Endothelial cell of umbilical vein (primary cell): ENCODE measurements around the gene EP400. TPM values are rescaled to one million over a fixed set of nuclear protein-coding genes. Genes with fewer than 3 reads are reported as not detected.

Experiments
- BruUV-seq: library from RNA; stranded (reverse); fragments of 400-500 nt; replicated peaks from 2 replicates; lab custom pipeline; 2021; lab: Mats Ljungman, UMichigan
- CTCF ChIA-PET: fragments of 300-600, 350-600 bp; sonication (Branson Sonifier 250); formaldehyde crosslinking; loops from one replicate; lab custom pipeline; 2021; ENCODE audit warnings: antibody characterized with exemption, inconsistent platforms; lab: Charles Lee
- POLR2A ChIA-PET: fragments of 300-600, 350-600 bp; sonication (Branson Sonifier 250); formaldehyde crosslinking; loops from one replicate; lab custom pipeline; 2021; ENCODE audit warnings: antibody characterized with exemption, inconsistent platforms; lab: Charles Lee
- DNase-seq: peaks from one replicate; pipeline ENCODE4 v3.0.0-alpha.2; 2011; ENCODE audit warnings: low read depth, low spot score
- FAIRE-seq: peaks from 2 replicates; lab custom pipeline; 2011; peaks lifted over from hg19 to GRCh38; lab: Jason Lieb, UNC
- H2AFZ ChIP-seq: 2 replicates; pipeline ENCODE4 v1.6.0; 2012; ENCODE audit warnings: low read depth, low read length, control low read depth, inconsistent platforms
- H3K27ac ChIP-seq: 2 replicates; pipeline ENCODE4 v1.5.1; 2011; ENCODE audit warnings: low read depth, mild to moderate bottlenecking, control low read depth, low read length, moderate library complexity; ENCODE audit not compliant: insufficient read depth
- H3K27me3 ChIP-seq, 2 experiments: 2 replicates each; pipeline versions ENCODE4 v1.6.0 to v1.6.1; 2011; ENCODE audit warnings: low read length in 2 of 2, mixed read lengths in 1 of 2; ENCODE audit not compliant: control insufficient read depth in 2 of 2, insufficient read depth in 2 of 2
- H3K36me3 ChIP-seq, 2 experiments: 2 replicates in 1 of 2; 3 replicates in 1 of 2; pipeline ENCODE4 v1.5.1; 2011; ENCODE audit warnings: low read length in 2 of 2, mild to moderate bottlenecking in 1 of 2, moderate library complexity in 1 of 2; ENCODE audit not compliant: control insufficient read depth in 2 of 2, insufficient read depth in 2 of 2; ENCODE audit errors: extremely low read depth in 1 of 2
- H3K4me1 ChIP-seq: 3 replicates; pipeline ENCODE4 v1.5.1; 2011; ENCODE audit warnings: mild to moderate bottlenecking, low read length; ENCODE audit not compliant: control insufficient read depth, insufficient read depth; ENCODE audit errors: extremely low read depth
- H3K4me2 ChIP-seq: 2 replicates; pipeline ENCODE4 v1.6.1; 2011; ENCODE audit warnings: low read length, control low read depth, mixed read lengths; ENCODE audit not compliant: insufficient read depth
- H3K4me3 ChIP-seq, 3 experiments: fragments of 200-600 bp in 1 of 3; sonication (generic), shearing (Covaris generic) in 1 of 3; replicated peaks in 1 of 3; 2 replicates each; pipeline ENCODE4 v1.5.1; 2011 to 2016; ENCODE audit warnings: control low read depth in 3 of 3, low read length in 3 of 3, mild to moderate bottlenecking in 2 of 3, inconsistent platforms in 1 of 3, low read depth in 1 of 3, moderate library complexity in 1 of 3; ENCODE audit not compliant: insufficient read depth in 1 of 3
- H3K79me2 ChIP-seq: 2 replicates; pipeline ENCODE4 v1.6.0; 2012; ENCODE audit warnings: low read length, inconsistent platforms; ENCODE audit not compliant: control insufficient read depth, insufficient read depth
- H3K9ac ChIP-seq: replicated peaks from 2 replicates; pipeline ENCODE3; 2011; ENCODE audit warnings: low read length, control low read depth; ENCODE audit not compliant: insufficient read depth; ENCODE audit errors: extremely low read depth
- H3K9me1 ChIP-seq: replicated peaks from 3 replicates; pipeline ENCODE4 v1.6.0; 2011; ENCODE audit warnings: mild to moderate bottlenecking, low read length; ENCODE audit not compliant: control insufficient read depth, insufficient read depth; ENCODE audit errors: extremely low read depth
- H3K9me3 ChIP-seq: replicated peaks from 2 replicates; pipeline ENCODE4 v1.5.1; 2012; ENCODE audit warnings: low read length, inconsistent platforms; ENCODE audit not compliant: control insufficient read depth, insufficient read depth
- H4K20me1 ChIP-seq: replicated peaks from 2 replicates; pipeline ENCODE3; 2011; ENCODE audit warnings: mild to moderate bottlenecking, low read length; ENCODE audit not compliant: control insufficient read depth, insufficient read depth; ENCODE audit errors: extremely low read depth
- CTCF ChIP-seq, 2 donors: IDR thresholded peaks; 1 replicate in 1 of 2; 2 replicates in 1 of 2; pipeline ENCODE4 v1.5.1; 2011; ENCODE audit warnings: low read length in 2 of 2, mild to moderate bottlenecking in 2 of 2, moderate library complexity in 2 of 2, control low read depth in 1 of 2, inconsistent platforms in 1 of 2, low read depth in 1 of 2; ENCODE audit not compliant: insufficient read depth in 1 of 2; ENCODE audit errors: extremely low read depth in 1 of 2
- EZH2 ChIP-seq: IDR thresholded peaks from 2 replicates; pipeline ENCODE4 v1.6.1; 2012; ENCODE audit warnings: borderline replicate concordance, low read depth, mild to moderate bottlenecking, moderate library complexity, low read length, inconsistent platforms; ENCODE audit not compliant: severe bottlenecking
- FOS ChIP-seq: IDR thresholded peaks from 2 replicates; pipeline ENCODE4 v1.6.1; 2011; ENCODE audit warnings: mild to moderate bottlenecking, low read length, moderate library complexity, borderline replicate concordance; ENCODE audit not compliant: insufficient read depth
- GATA2 ChIP-seq: IDR thresholded peaks from 2 replicates; pipeline ENCODE4 v1.7.0; 2011; ENCODE audit warnings: low read depth, mild to moderate bottlenecking, moderate library complexity, mixed read lengths, low read length; ENCODE audit not compliant: insufficient read length, insufficient read depth
- JUN ChIP-seq: IDR thresholded peaks from 2 replicates; pipeline ENCODE4 v1.6.1; 2011; ENCODE audit warnings: borderline replicate concordance, low read depth; ENCODE audit not compliant: insufficient read length, insufficient read depth
- MAX ChIP-seq: IDR thresholded peaks from 2 replicates; pipeline ENCODE4 v1.6.1; 2011; ENCODE audit not compliant: insufficient read depth, insufficient read length
- MYC ChIP-seq: IDR thresholded peaks from one replicate; pipeline ENCODE4 v1.6.1; 2011; ENCODE audit warnings: mild to moderate bottlenecking, low read depth, low read length
- POLR2A ChIP-seq: IDR thresholded peaks from 2 replicates; pipeline ENCODE4 v1.6.1; 2012; ENCODE audit warnings: low read depth, mild to moderate bottlenecking, control low read depth, low read length
- POLR2AphosphoS5 ChIP-seq: IDR thresholded peaks from 2 replicates; pipeline ENCODE4 v1.6.1; 2012; ENCODE audit warnings: low read depth, mild to moderate bottlenecking, control low read depth, low read length, moderate library complexity; ENCODE audit not compliant: insufficient read depth
- dilution Hi-C: fragments of 300-500 bp; cut with MboI; formaldehyde crosslinking; loops from one replicate; pipeline ENCODE4 v1.15.0; 2019; ENCODE audit warnings: low sequenced_read_pairs; ENCODE audit not compliant: extremely low pct_ligation_motif_present
- intact Hi-C: fragments of 100-400 bp; cut with micrococcal nuclease; formaldehyde crosslinking; loops from one replicate; pipeline ENCODE4 v1.10.0; 2022
- polyA plus RNA-seq, 4 experiments: library from polyadenylated mRNA; depleted of rRNA in 3 of 4; stranded (reverse) in 3 of 4; unstranded in 1 of 4; fragments of >200 nt; gene quantifications; 2 replicates each; pipeline versions ENCODE4 v1.2.1 to v1.2.3, GENCODE V29; 2011 to 2012; ENCODE audit warnings: missing spikeins in 1 of 4
- total RNA-seq: library from RNA; stranded (reverse); gene quantifications from 2 replicates; pipeline ENCODE4 v1.2.3, GENCODE V29; 2021

Gene EP400
- total and polyA plus RNA-seq, 2 donors (not counting 3 experiments of a cell fraction or from before 2014, with no cell fraction given): 9.0 to 57.7 TPM

DNA sequence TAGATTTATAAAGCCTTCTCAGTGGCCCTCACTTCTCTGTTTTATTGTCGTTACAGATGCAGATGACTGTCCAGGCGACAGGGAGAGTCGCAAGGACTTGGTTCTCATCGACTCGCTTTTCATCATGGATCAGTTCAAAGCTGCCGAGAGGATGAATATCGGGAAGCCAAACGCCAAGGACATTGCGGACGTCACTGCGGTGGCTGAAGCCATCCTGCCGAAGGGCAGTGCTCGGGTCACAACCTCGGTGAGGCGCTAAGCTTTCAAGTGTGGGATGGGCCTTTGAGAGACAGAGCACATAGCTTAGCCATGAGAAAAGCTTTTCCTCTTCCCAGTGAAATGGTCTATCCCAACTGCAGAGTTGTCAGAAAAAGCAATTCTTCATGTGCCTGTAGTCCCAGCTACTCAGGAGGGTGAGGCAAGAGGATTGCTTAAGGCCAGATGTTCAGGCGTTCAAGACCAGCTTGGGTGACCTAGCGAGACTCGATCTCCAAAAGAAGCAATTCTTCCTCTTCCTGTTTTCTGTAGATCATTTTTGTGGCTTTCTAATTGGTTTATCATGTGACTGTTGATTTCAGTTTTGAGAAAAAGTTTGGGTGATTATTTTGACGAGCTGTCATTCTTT is 56.4 kb downstream of the EP400 start:
- no peak for TF ChIP-seq GATA2
- no peak for TF ChIP-seq POLR2AphosphoS5
- no peak for TF ChIP-seq MYC
- TF ChIP-seq CTCF (IDR thresholded peaks at IDR 0.05; ENCODE audit: extremely low read depth in 1 of 2, insufficient read depth in 1 of 2, low read depth in 1 of 2, low read length in 2 of 2): no peak
- no peak for TF ChIP-seq EZH2
- no peak for TF ChIP-seq POLR2A
- no peak for TF ChIP-seq JUN
- no peak for TF ChIP-seq MAX
- no peak for TF ChIP-seq FOS
- no peak overlapping the region for H3K4me3 ChIP-seq
- H3K27ac ChIP-seq: no peak overlapping the region
- BruUV-seq: no TSS peak
- CTCF ChIA-PET: interaction anchor here (1.4 kb wide), 1 partner anchor 170 kb away, joined by 4 read pairs; no protein-coding TSS in a partner anchor
- POLR2A ChIA-PET: interaction anchor here (0.6 kb wide), 1 partner anchor 33 kb away, joined by 4 read pairs; no protein-coding TSS in a partner anchor
- H3K79me2 ChIP-seq: no peaks in the 10 kb centered on the region
- H4K20me1 ChIP-seq: no peaks in the 10 kb centered on the region
- no peaks in the 10 kb centered on the region for H3K9me1 ChIP-seq
- H3K9ac ChIP-seq: no peak overlapping the region
- H3K27me3 ChIP-seq: no peaks in the 10 kb centered on the region
- DNase-seq: no peak
- H2AFZ ChIP-seq: no peak overlapping the region
- H3K36me3 ChIP-seq: peaks cover 10 to 24% of the 10 kb centered on the region in 2 experiments
- no peak overlapping the region for H3K4me2 ChIP-seq
- dilution Hi-C loops (no loop called here), intact Hi-C loops (no loop called here)
- no peaks in the 10 kb centered on the region for H3K9me3 ChIP-seq
- peaks cover 8% of the 10 kb centered on the region for H3K4me1 ChIP-seq
- no peak for FAIRE-seq
